Nephron (organoid): ENCODE results near the gene DGCR8.

Source experiments
- H3K27ac Mint-ChIP-seq, 3 experiments: 2 replicates each; pipeline ENCODE4 v1.8.0; 2020; ENCODE audit warnings: mixed read lengths in 3 of 3, mild to moderate bottlenecking in 2 of 3, moderate library complexity in 1 of 3
- H3K27me3 Mint-ChIP-seq: 2 replicates; pipeline ENCODE4 v1.8.0; 2021; ENCODE audit warnings: low read depth, mild to moderate bottlenecking, moderate library complexity, mixed read lengths
- H3K36me3 Mint-ChIP-seq: 2 replicates; pipeline ENCODE4 v1.8.0; 2020; ENCODE audit warnings: low read depth, mixed read lengths
- H3K4me1 Mint-ChIP-seq: 2 replicates; pipeline ENCODE4 v1.8.0; 2020; ENCODE audit warnings: mixed read lengths
- H3K4me3 Mint-ChIP-seq, 3 experiments: 2 replicates each; pipeline ENCODE4 v1.8.0; 2020; ENCODE audit warnings: mild to moderate bottlenecking in 3 of 3, mixed read lengths in 3 of 3, moderate library complexity in 2 of 3
- H3K9me3 Mint-ChIP-seq: 2 replicates; pipeline ENCODE4 v1.8.0; 2020; ENCODE audit warnings: mixed read lengths
- CTCF ChIP-seq, 3 experiments: fragments of 200-600 bp; sonication (generic); IDR thresholded peaks; one replicate each; pipeline ENCODE4 v1.5.0; 2021; ENCODE audit warnings: antibody characterized with exemption in 3 of 3; ENCODE audit not compliant: unreplicated experiment in 3 of 3

DGCR8 gene

GRCh38 chr22:20080776-20081654 lies 974 bp downstream of the DGCR8 start:
- H3K27ac Mint-ChIP-seq, result peak overlapping the region; percentile 81 to 99 (median 88)
- H3K36me3 Mint-ChIP-seq, result peaks cover 9% of the 10 kb centered on the region
- H3K27me3 Mint-ChIP-seq, result no peaks in the 10 kb centered on the region
- peaks cover 39% of the 10 kb centered on the region for H3K4me1 Mint-ChIP-seq
- TF ChIP-seq CTCF (IDR thresholded peaks at IDR 0.05; ENCODE audit: unreplicated experiment in 3 of 3), result no peak
- H3K9me3 Mint-ChIP-seq, result no peaks in the 10 kb centered on the region
- peak overlapping the region; percentile 89 to 96 (median 93) for H3K4me3 Mint-ChIP-seq

GRCh38 chr22:20083157-20083890 lies 3.3 kb downstream of the DGCR8 start:
- peaks cover 29% of the 10 kb centered on the region for H3K36me3 Mint-ChIP-seq
- no peaks in the 10 kb centered on the region for H3K9me3 Mint-ChIP-seq
- peak overlapping the region; percentile 77 to 89 (median 85) for H3K27ac Mint-ChIP-seq
- H3K27me3 Mint-ChIP-seq, result no peaks in the 10 kb centered on the region
- TF ChIP-seq CTCF (IDR thresholded peaks at IDR 0.05; ENCODE audit: unreplicated experiment in 3 of 3), result no peak
- peak overlapping the region; percentile 89 to 96 (median 93) for H3K4me3 Mint-ChIP-seq
- H3K4me1 Mint-ChIP-seq, result peaks cover 39% of the 10 kb centered on the region

- Mint-ChIP-seq H3K36me3 (peaks cover 36% of the 10 kb centered on the region), H3K4me1 (peaks cover 39% of the 10 kb centered on the region)
These were observed 4.0 kb downstream of the DGCR8 start for GRCh38 chr22:20083891-20084546.

GRCh38 chr22:20084547-20085413 lies 4.7 kb downstream of the DGCR8 start:
- H3K9me3 Mint-ChIP-seq, result no peaks in the 10 kb centered on the region
- peaks cover 39% of the 10 kb centered on the region for H3K4me1 Mint-ChIP-seq
- peak overlapping the region; percentile 55 to 96 (median 89) for H3K4me3 Mint-ChIP-seq
- peak overlapping the region; percentile 31 to 85 (median 77) for H3K27ac Mint-ChIP-seq
- peak; percentile 16 to 43 (median 27) for TF ChIP-seq CTCF (IDR thresholded peaks at IDR 0.05; ENCODE audit: unreplicated experiment in 3 of 3)
- H3K27me3 Mint-ChIP-seq, result no peaks in the 10 kb centered on the region
- peaks cover 44% of the 10 kb centered on the region for H3K36me3 Mint-ChIP-seq

More at GRCh38 chr22:20083891-20084546, 4.0 kb downstream of the DGCR8 start:
- Mint-ChIP-seq H3K27me3 (no peaks in the 10 kb centered on the region), H3K27ac (peak overlapping the region; percentile 77 to 89 (median 85)), H3K9me3 (no peaks in the 10 kb centered on the region), H3K4me3 (peak overlapping the region; percentile 89 to 96 (median 93))
- no peak for TF ChIP-seq CTCF (IDR thresholded peaks at IDR 0.05; ENCODE audit: unreplicated experiment in 3 of 3)

- H3K27me3 Mint-ChIP-seq, result no peaks in the 10 kb centered on the region
- H3K4me3 Mint-ChIP-seq, result no peak overlapping the region
- H3K27ac Mint-ChIP-seq, result peak overlapping the region in 1 of 3 experiments; percentile 85
- peaks cover 37% of the 10 kb centered on the region for H3K4me1 Mint-ChIP-seq
- peaks cover 51% of the 10 kb centered on the region for H3K36me3 Mint-ChIP-seq
- TF ChIP-seq CTCF (IDR thresholded peaks at IDR 0.05; ENCODE audit: unreplicated experiment in 3 of 3), result no peak
- H3K9me3 Mint-ChIP-seq, result no peaks in the 10 kb centered on the region
These were observed 5.6 kb downstream of the DGCR8 start for GRCh38 chr22:20085651-20086050.
